ENCODE data around the gene INCENP. TPM values are rescaled to one million over a fixed set of nuclear protein-coding genes. Genes with fewer than 3 reads are reported as not detected.

Gene INCENP
- total and polyA plus RNA-seq, 3 experiments from 2014 or later, result 3.1 to 69.5 (median 65.5) TPM

- DNase-seq, result no peak
- CTCF ChIA-PET, result interaction anchor here (0.9 to 2.2 kb wide), 7 partner anchors 12 to 223 kb away, joined by 3 to 5 read pairs (median 3); no protein-coding TSS in a partner anchor
Observed at GRCh38 chr11:62172294-62172693, 48.5 kb downstream of the INCENP start.

GRCh38 chr11:62176766-62177165 lies 53.0 kb downstream of the INCENP start:
- no peak overlapping the region for H3K4me3 Mint-ChIP-seq
- H3K36me3 ChIP-seq (ENCODE audit: insufficient read depth, low read length), result no peaks in the 10 kb centered on the region
- peaks cover 1% of the 10 kb centered on the region for H3K27me3 ChIP-seq (ENCODE audit: insufficient read depth, low read length, poor library complexity, severe bottlenecking)
- DNase-seq, result no peak
- peaks cover 14 to 35% of the 10 kb centered on the region in 2 donors for H3K27me3 Mint-ChIP-seq
- CTCF ChIA-PET, result no interaction called here
- no peak overlapping the region for H3K27ac ChIP-seq (ENCODE audit: low read depth, low read length)
- H3K27ac Mint-ChIP-seq, result no peak overlapping the region
- H3K4me1 Mint-ChIP-seq, result no peaks in the 10 kb centered on the region
- H3K9me3 ChIP-seq (ENCODE audit: low read length), result no peaks in the 10 kb centered on the region
- H3K9me3 Mint-ChIP-seq, result no peaks in the 10 kb centered on the region
- no peaks in the 10 kb centered on the region for H3K36me3 Mint-ChIP-seq
- no peak overlapping the region for H3K4me3 ChIP-seq (ENCODE audit: low read length)
- POLR2A ChIA-PET, result no interaction called here
- H3K4me1 ChIP-seq (ENCODE audit: insufficient read depth, low read length), result no peaks in the 10 kb centered on the region

More at GRCh38 chr11:62172294-62172693, 48.5 kb downstream of the INCENP start:
- Mint-ChIP-seq H3K4me3 (no peak overlapping the region), H3K27ac (no peak overlapping the region), H3K36me3 (no peaks in the 10 kb centered on the region), H3K4me1 (peaks cover 4 to 6% (median 5%) of the 10 kb centered on the region in 3 donors), H3K27me3 (peaks cover 20 to 64% of the 10 kb centered on the region in 2 donors), H3K9me3 (no peaks in the 10 kb centered on the region)
- Histone ChIP-seq H3K36me3 (ENCODE audit: insufficient read depth, low read length) (no peaks in the 10 kb centered on the region), H3K9me3 (ENCODE audit: low read length) (no peaks in the 10 kb centered on the region), H3K4me3 (ENCODE audit: low read length) (no peak overlapping the region), H3K4me1 (ENCODE audit: insufficient read depth, low read length) (peaks cover 4% of the 10 kb centered on the region), H3K27ac (ENCODE audit: low read depth, low read length) (no peak overlapping the region), H3K27me3 (ENCODE audit: insufficient read depth, low read length, poor library complexity, severe bottlenecking) (peaks cover 6% of the 10 kb centered on the region)
- POLR2A ChIA-PET, result no interaction called here

GRCh38 chr11:62179995-62180394 lies 56.2 kb downstream of the INCENP start:
- no peaks in the 10 kb centered on the region for H3K4me1 Mint-ChIP-seq
- Histone ChIP-seq H3K9me3 (ENCODE audit: low read length) (no peaks in the 10 kb centered on the region), H3K36me3 (ENCODE audit: insufficient read depth, low read length) (no peaks in the 10 kb centered on the region), H3K27me3 (ENCODE audit: insufficient read depth, low read length, poor library complexity, severe bottlenecking) (no peaks in the 10 kb centered on the region), H3K27ac (ENCODE audit: low read depth, low read length) (no peak overlapping the region), H3K4me1 (ENCODE audit: insufficient read depth, low read length) (no peaks in the 10 kb centered on the region), H3K4me3 (ENCODE audit: low read length) (no peak overlapping the region)
- no peak for DNase-seq
- H3K36me3 Mint-ChIP-seq, result peaks cover 0 to 1% (median 0%) of the 10 kb centered on the region in 3 donors
- peaks cover 0 to under 1% (median 0%) of the 10 kb centered on the region in 5 donors for H3K9me3 Mint-ChIP-seq
- peaks cover 9 to 29% of the 10 kb centered on the region in 2 donors for H3K27me3 Mint-ChIP-seq
- ChIA-PET CTCF (no interaction called here), POLR2A (no interaction called here)
- H3K27ac Mint-ChIP-seq, result no peak overlapping the region
- no peak overlapping the region for H3K4me3 Mint-ChIP-seq

GRCh38 chr11:62181097-62181496 lies 57.3 kb downstream of the INCENP start:
- no peak for DNase-seq
- CTCF ChIA-PET, result no interaction called here
- Mint-ChIP-seq H3K27me3 (peaks cover 16 to 33% of the 10 kb centered on the region in 2 donors), H3K4me1 (no peaks in the 10 kb centered on the region), H3K27ac (no peak overlapping the region), H3K9me3 (peaks cover 0 to 2% (median 0%) of the 10 kb centered on the region in 5 donors), H3K36me3 (peaks cover 0 to 2% (median 0%) of the 10 kb centered on the region in 3 donors), H3K4me3 (no peak overlapping the region)
- Histone ChIP-seq H3K4me1 (ENCODE audit: insufficient read depth, low read length) (no peaks in the 10 kb centered on the region), H3K9me3 (ENCODE audit: low read length) (no peaks in the 10 kb centered on the region), H3K27me3 (ENCODE audit: insufficient read depth, low read length, poor library complexity, severe bottlenecking) (no peaks in the 10 kb centered on the region), H3K4me3 (ENCODE audit: low read length) (no peak overlapping the region), H3K27ac (ENCODE audit: low read depth, low read length) (no peak overlapping the region), H3K36me3 (ENCODE audit: insufficient read depth, low read length) (no peaks in the 10 kb centered on the region)
- POLR2A ChIA-PET, result no interaction called here

- H3K27ac Mint-ChIP-seq, result no peak overlapping the region
- no peak for DNase-seq
- peaks cover 0 to 2% (median 0%) of the 10 kb centered on the region in 3 donors for H3K36me3 Mint-ChIP-seq
- POLR2A ChIA-PET, result no interaction called here
- no peaks in the 10 kb centered on the region for H3K4me1 ChIP-seq (ENCODE audit: insufficient read depth, low read length)
- no peaks in the 10 kb centered on the region for H3K9me3 ChIP-seq (ENCODE audit: low read length)
- H3K27me3 ChIP-seq (ENCODE audit: insufficient read depth, low read length, poor library complexity, severe bottlenecking), result no peaks in the 10 kb centered on the region
- H3K27me3 Mint-ChIP-seq, result peaks cover 17 to 31% of the 10 kb centered on the region in 2 donors
- peaks cover 0 to 2% (median 0%) of the 10 kb centered on the region in 5 donors for H3K9me3 Mint-ChIP-seq
- H3K4me3 Mint-ChIP-seq, result no peak overlapping the region
- CTCF ChIA-PET, result no interaction called here
- H3K36me3 ChIP-seq (ENCODE audit: insufficient read depth, low read length), result no peaks in the 10 kb centered on the region
- H3K4me1 Mint-ChIP-seq, result no peaks in the 10 kb centered on the region
- no peak overlapping the region for H3K27ac ChIP-seq (ENCODE audit: low read depth, low read length)
- H3K4me3 ChIP-seq (ENCODE audit: low read length), result no peak overlapping the region
Observed at GRCh38 chr11:62182147-62182891, 58.5 kb downstream of the INCENP start.

- Mint-ChIP-seq H3K36me3 (peaks cover 0 to 2% (median 0%) of the 10 kb centered on the region in 3 donors), H3K4me1 (no peaks in the 10 kb centered on the region), H3K4me3 (no peak overlapping the region), H3K9me3 (peaks cover 0 to 2% (median 0%) of the 10 kb centered on the region in 5 donors), H3K27ac (no peak overlapping the region), H3K27me3 (peaks cover 22 to 61% of the 10 kb centered on the region in 2 donors)
- no peaks in the 10 kb centered on the region for H3K36me3 ChIP-seq (ENCODE audit: insufficient read depth, low read length)
- H3K4me3 ChIP-seq (ENCODE audit: low read length), result no peak overlapping the region
- no peak for DNase-seq
- H3K27ac ChIP-seq (ENCODE audit: low read depth, low read length), result no peak overlapping the region
- H3K4me1 ChIP-seq (ENCODE audit: insufficient read depth, low read length), result no peaks in the 10 kb centered on the region
- CTCF ChIA-PET, result no interaction called here
- H3K9me3 ChIP-seq (ENCODE audit: low read length), result no peaks in the 10 kb centered on the region
- H3K27me3 ChIP-seq (ENCODE audit: insufficient read depth, low read length, poor library complexity, severe bottlenecking), result no peaks in the 10 kb centered on the region
- POLR2A ChIA-PET, result no interaction called here
Observed at GRCh38 chr11:62186195-62186594, 62.4 kb downstream of the INCENP start.

- ChIA-PET CTCF (no interaction called here), POLR2A (no interaction called here)
- Mint-ChIP-seq H3K4me3 (no peak within 1 kb of the TSS), H3K4me1 (no peaks in the 10 kb centered on the region), H3K9me3 (peaks cover 0 to 1% (median 0%) of the 10 kb centered on the region in 5 donors), H3K27me3 (peaks cover 24 to 77% of the 10 kb centered on the region in 2 donors), H3K36me3 (peaks cover 0 to under 1% (median 0%) of the 10 kb centered on the region in 3 donors), H3K27ac (peak within 1 kb of the TSS in 1 of 8 donors; percentile 89)
- Histone ChIP-seq H3K4me1 (ENCODE audit: insufficient read depth, low read length) (no peaks in the 10 kb centered on the region), H3K9me3 (ENCODE audit: low read length) (no peaks in the 10 kb centered on the region), H3K36me3 (ENCODE audit: insufficient read depth, low read length) (no peaks in the 10 kb centered on the region), H3K27ac (ENCODE audit: low read depth, low read length) (no peak within 1 kb of the TSS), H3K27me3 (ENCODE audit: insufficient read depth, low read length, poor library complexity, severe bottlenecking) (no peaks in the 10 kb centered on the region), H3K4me3 (ENCODE audit: low read length) (no peak within 1 kb of the TSS)
- no peak for DNase-seq
Observed at GRCh38 chr11:62190011-62190410, 66.2 kb downstream of the INCENP start, which contains the start of gene SCGB1D1. Gene SCGB1D1, plus strand, starts transcription at chr11:62190216. Its CDS starts 69 bp downstream, at chr11:62190285.

- no peaks in the 10 kb centered on the region for H3K36me3 ChIP-seq (ENCODE audit: insufficient read depth, low read length)
- no peaks in the 10 kb centered on the region for H3K9me3 ChIP-seq (ENCODE audit: low read length)
- no peak overlapping the region for H3K27ac Mint-ChIP-seq
- CTCF ChIA-PET, result no interaction called here
- H3K27me3 ChIP-seq (ENCODE audit: insufficient read depth, low read length, poor library complexity, severe bottlenecking), result no peaks in the 10 kb centered on the region
- no peak overlapping the region for H3K27ac ChIP-seq (ENCODE audit: low read depth, low read length)
- H3K4me1 Mint-ChIP-seq, result no peaks in the 10 kb centered on the region
- H3K27me3 Mint-ChIP-seq, result peaks cover 36 to 81% of the 10 kb centered on the region in 2 donors
- H3K4me3 Mint-ChIP-seq, result no peak overlapping the region
- H3K9me3 Mint-ChIP-seq, result no peaks in the 10 kb centered on the region
- H3K4me1 ChIP-seq (ENCODE audit: insufficient read depth, low read length), result no peaks in the 10 kb centered on the region
- DNase-seq, result no peak
- POLR2A ChIA-PET, result no interaction called here
- no peak overlapping the region for H3K4me3 ChIP-seq (ENCODE audit: low read length)
- H3K36me3 Mint-ChIP-seq, result no peaks in the 10 kb centered on the region
Observed at GRCh38 chr11:62193952-62194351, 70.1 kb downstream of the INCENP start.
